SU-DHL-6 (cell line): ENCODE measurements around the gene SORCS2.

ENCODE experiments used
- H2AFZ ChIP-seq: fragments of 200-600 bp; sonication (generic); 2 replicates; pipeline ENCODE4 v1.6.1; 2014; ENCODE audit warnings: low read depth, mild to moderate bottlenecking, moderate library complexity, mixed read lengths, antibody characterized with exemption, low read length; ENCODE audit not compliant: severe bottlenecking
- H3F3A ChIP-seq: fragments of 200-600 bp; shearing (Covaris generic); 2 replicates; pipeline ENCODE4 v1.6.0; 2016; ENCODE audit warnings: antibody characterized with exemption, mild to moderate bottlenecking; ENCODE audit not compliant: insufficient read depth
- H3K27ac ChIP-seq: fragments of 200-600 bp; sonication (generic); 2 replicates; pipeline ENCODE4 v1.5.1; 2016; ENCODE audit warnings: low read depth, mild to moderate bottlenecking, low read length, moderate library complexity, mixed read lengths
- H3K27me3 ChIP-seq: fragments of 200-600 bp; sonication (generic), shearing (Covaris generic); 2 replicates; pipeline ENCODE4 v1.6.0; 2014; ENCODE audit warnings: mild to moderate bottlenecking, low read length
- H3K36me3 ChIP-seq: fragments of 200-600 bp; sonication (generic); 2 replicates; pipeline ENCODE4 v1.6.1; 2014; ENCODE audit warnings: mild to moderate bottlenecking, low read length, mixed read lengths
- H3K4me2 ChIP-seq: fragments of 300-600, 200-600 bp; shearing (Covaris generic), sonication (generic); 2 replicates; pipeline ENCODE4 v1.6.0; 2014; ENCODE audit warnings: low read length, low read depth, mild to moderate bottlenecking; ENCODE audit not compliant: poor library complexity, severe bottlenecking
- H3K4me3 ChIP-seq: fragments of 200-600 bp; sonication (generic); 2 replicates; pipeline ENCODE4 v1.5.1; 2014; ENCODE audit warnings: antibody characterized with exemption, low read length, mild to moderate bottlenecking, mixed read lengths; ENCODE audit not compliant: insufficient read depth, poor library complexity, severe bottlenecking
- H3K79me2 ChIP-seq: fragments of 200-600 bp; sonication (generic); 2 replicates; pipeline ENCODE4 v1.6.1; 2014; ENCODE audit warnings: mild to moderate bottlenecking, low read length, moderate library complexity; ENCODE audit not compliant: insufficient read depth
- H3K9ac ChIP-seq: fragments of 200-600 bp; sonication (generic); 2 replicates; pipeline ENCODE4 v1.7.0; 2014; ENCODE audit warnings: mild to moderate bottlenecking, low read length
- H3K9me2 ChIP-seq: fragments of 200-600 bp; sonication (generic); replicated peaks from 2 replicates; pipeline ENCODE4 v1.6.1; 2014; ENCODE audit warnings: low read length; ENCODE audit not compliant: insufficient read depth
- H3K9me3 ChIP-seq: fragments of 200-600 bp; sonication (generic); 2 replicates; pipeline ENCODE4 v1.6.1; 2014; ENCODE audit warnings: low read length, mixed read lengths; ENCODE audit not compliant: insufficient read depth
- H4K20me1 ChIP-seq: fragments of 200-600 bp; sonication (generic); 2 replicates; pipeline ENCODE4 v1.6.1; 2014; ENCODE audit warnings: low read depth, mild to moderate bottlenecking, antibody characterized with exemption, low read length, moderate library complexity, mixed read lengths
- CTCF ChIP-seq: fragments of 200-600 bp; sonication (generic); IDR thresholded peaks from one replicate; pipeline ENCODE4 v1.5.1; 2017; ENCODE audit warnings: antibody characterized with exemption, mild to moderate bottlenecking, low read length, moderate library complexity; ENCODE audit not compliant: insufficient read depth, poor library complexity, severe bottlenecking
- EZH2phosphoT487 ChIP-seq: fragments of 200-600 bp; sonication (generic), shearing (Covaris generic); conservative IDR thresholded peaks from 2 replicates; pipeline ENCODE4 v1.6.1; 2018; ENCODE audit warnings: mild to moderate bottlenecking, antibody characterized with exemption, low read length, moderate library complexity, mixed read lengths

The SORCS2 gene

GRCh38 chr4:7753931-7754465 lies 561.7 kb downstream of the SORCS2 start:
- Histone ChIP-seq H3K79me2 (no peaks in the 10 kb centered on the region), H3K27me3 (no peaks in the 10 kb centered on the region), H3K9me2 (no peaks in the 10 kb centered on the region), H3K36me3 (no peaks in the 10 kb centered on the region), H3K4me3 (no peak overlapping the region), H3F3A (no peaks in the 10 kb centered on the region), H2AFZ (no peak overlapping the region), H3K4me2 (no peak overlapping the region), H3K27ac (no peak overlapping the region), H3K9me3 (no peaks in the 10 kb centered on the region), H4K20me1 (no peaks in the 10 kb centered on the region), H3K9ac (no peak overlapping the region)
- no peak for TF ChIP-seq CTCF
- no peak for TF ChIP-seq EZH2phosphoT487

DNA sequence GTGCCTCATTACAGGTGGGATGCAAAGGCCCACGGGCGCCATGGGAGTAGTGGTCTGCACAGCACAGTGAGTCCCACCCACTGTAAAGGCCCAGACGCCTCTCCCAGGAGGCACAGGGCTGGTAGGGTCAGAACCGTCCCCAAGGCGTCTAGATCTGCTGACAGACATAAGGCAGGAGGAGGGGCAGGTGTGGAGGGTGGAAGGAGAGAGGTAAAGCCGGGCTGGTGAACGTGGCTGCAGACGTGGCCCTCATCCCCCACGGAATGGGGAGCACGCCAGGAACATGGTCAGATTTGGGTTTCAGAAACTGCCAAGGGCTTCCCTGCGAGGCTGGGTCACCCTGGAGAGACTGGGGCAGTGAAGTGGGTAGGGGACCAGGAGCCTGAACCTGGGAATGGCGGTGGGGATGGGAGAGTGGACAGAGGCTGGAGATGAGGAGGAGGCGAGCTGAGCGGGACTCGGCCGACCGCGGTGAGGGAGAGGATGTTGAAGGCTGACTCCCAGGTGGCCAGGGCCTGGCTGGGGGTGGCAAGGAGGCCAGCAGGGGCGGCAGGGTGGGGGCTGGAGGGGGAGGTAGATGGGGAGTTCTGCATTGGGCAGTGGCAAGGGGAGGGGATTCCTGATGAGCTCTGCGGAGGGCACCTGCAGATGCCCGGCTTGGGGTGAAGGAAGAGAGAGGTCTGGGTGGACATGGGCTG lies 562.4 kb downstream of the SORCS2 start:
- no peak overlapping the region for H3K9ac ChIP-seq
- TF ChIP-seq EZH2phosphoT487 (no peak), CTCF (no peak)
- no peaks in the 10 kb centered on the region for H3K79me2 ChIP-seq
- H2AFZ ChIP-seq = no peak overlapping the region
- no peak overlapping the region for H3K27ac ChIP-seq
- no peak overlapping the region for H3K4me2 ChIP-seq
- H3K27me3 ChIP-seq = no peaks in the 10 kb centered on the region
- no peaks in the 10 kb centered on the region for H4K20me1 ChIP-seq
- H3F3A ChIP-seq = no peaks in the 10 kb centered on the region
- no peaks in the 10 kb centered on the region for H3K36me3 ChIP-seq
- H3K9me2 ChIP-seq = no peaks in the 10 kb centered on the region
- no peak overlapping the region for H3K4me3 ChIP-seq
- H3K9me3 ChIP-seq = no peaks in the 10 kb centered on the region

DNA sequence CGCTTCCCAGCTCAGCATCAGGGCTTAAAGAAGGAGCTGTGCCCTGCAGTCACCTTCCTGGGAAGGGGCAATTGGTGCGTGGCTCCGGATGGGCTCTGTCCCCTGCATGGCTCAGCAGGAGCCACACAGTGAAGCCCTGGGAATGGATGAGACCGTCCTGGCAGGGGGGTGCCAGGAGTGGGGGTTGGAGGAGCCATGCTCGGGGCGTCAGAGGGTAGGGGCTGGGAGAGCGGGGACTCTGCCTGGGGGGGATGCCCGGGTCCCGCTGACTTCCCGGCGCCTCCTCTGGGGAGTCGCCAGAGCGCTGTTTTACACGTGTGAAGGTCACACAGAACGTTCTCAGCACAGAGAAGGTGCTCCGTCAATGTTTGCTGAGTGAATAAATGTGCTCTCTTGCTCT lies 563.2 kb downstream of the SORCS2 start:
- Histone ChIP-seq H2AFZ (no peak overlapping the region), H3K9me3 (no peaks in the 10 kb centered on the region), H3K4me3 (no peak overlapping the region), H3F3A (no peaks in the 10 kb centered on the region), H3K9me2 (no peaks in the 10 kb centered on the region), H3K79me2 (no peaks in the 10 kb centered on the region), H4K20me1 (no peaks in the 10 kb centered on the region), H3K27me3 (no peaks in the 10 kb centered on the region), H3K36me3 (no peaks in the 10 kb centered on the region), H3K9ac (no peak overlapping the region), H3K27ac (no peak overlapping the region), H3K4me2 (no peak overlapping the region)
- TF ChIP-seq CTCF (no peak), EZH2phosphoT487 (no peak)
